ENCODE data around the gene HSPD1.

The HSPD1 gene

GRCh38 chr2:197497326-197497725 is 2.3 kb downstream of the HSPD1 start:
- Histone ChIP-seq H3K27me3 (ENCODE audit: control insufficient read depth in 1 of 2, insufficient read depth in 1 of 2, low read length in 2 of 2) (no peaks in the 10 kb centered on the region), H4K8ac (ENCODE audit: low read length) (no peak overlapping the region), H2AK5ac (ENCODE audit: low read length, severe bottlenecking) (no peak overlapping the region), H4K91ac (ENCODE audit: low read length) (no peak overlapping the region), H3K4me1 (ENCODE audit: control insufficient read depth, insufficient read depth, low read depth, low read length) (peaks cover 6% of the 10 kb centered on the region), H2BK12ac (ENCODE audit: low read length in 2 of 2) (no peak overlapping the region), H2BK120ac (ENCODE audit: low read depth, low read length) (no peak overlapping the region), H3K79me1 (replicated peaks; ENCODE audit: low read length, poor library complexity, severe bottlenecking) (peaks cover 2% of the 10 kb centered on the region), H2BK5ac (ENCODE audit: low read depth, low read length, poor library complexity, severe bottlenecking) (no peak overlapping the region), H3K18ac (ENCODE audit: low read depth in 1 of 2, low read length in 2 of 2) (no peak overlapping the region), H2BK15ac (ENCODE audit: low read depth, poor library complexity, severe bottlenecking) (no peak overlapping the region), H3K36me3 (ENCODE audit: control insufficient read depth in 1 of 2, insufficient read depth in 2 of 2, low read depth in 1 of 2, low read length in 2 of 2) (peaks cover 8 to 66% of the 10 kb centered on the region in 2 experiments), H3K14ac (ENCODE audit: low read length in 2 of 2) (no peak overlapping the region), H3K4me2 (ENCODE audit: low read length, poor library complexity, severe bottlenecking) (no peak overlapping the region), H3K9ac (ENCODE audit: low read length) (peak overlapping the region; percentile 99), H3K4me3 (ENCODE audit: insufficient read depth in 1 of 2, low read depth in 1 of 2, low read length in 2 of 2) (peak overlapping the region in 1 of 2 experiments; percentile 97), H2AFZ (ENCODE audit: low read depth, low read length) (no peak overlapping the region), H3K9me3 (ENCODE audit: control insufficient read depth, low read length) (no peaks in the 10 kb centered on the region), H3K27ac (ENCODE audit: low read length, poor library complexity, severe bottlenecking) (no peak overlapping the region), H3K23ac (ENCODE audit: low read length in 2 of 2) (no peak overlapping the region), H3K4ac (ENCODE audit: low read depth in 1 of 2, low read length in 2 of 2) (no peak overlapping the region)
- no peak for DNase-seq
- 40% methylated on average over 1 of the region's 2 CpGs for WGBS

GRCh38 chr2:197496695-197497094 is 2.9 kb downstream of the HSPD1 start:
- no peak overlapping the region for H4K8ac ChIP-seq (ENCODE audit: low read length)
- no peak overlapping the region for H3K9ac ChIP-seq (ENCODE audit: low read length)
- no peak overlapping the region for H2AK5ac ChIP-seq (ENCODE audit: low read length, severe bottlenecking)
- no peak overlapping the region for H3K4ac ChIP-seq (ENCODE audit: low read depth in 1 of 2, low read length in 2 of 2)
- H3K4me3 ChIP-seq (ENCODE audit: insufficient read depth in 1 of 2, low read depth in 1 of 2, low read length in 2 of 2), result no peak overlapping the region
- H2BK12ac ChIP-seq (ENCODE audit: low read length in 2 of 2), result no peak overlapping the region
- no peak overlapping the region for H2BK5ac ChIP-seq (ENCODE audit: low read depth, low read length, poor library complexity, severe bottlenecking)
- no peak overlapping the region for H3K4me2 ChIP-seq (ENCODE audit: low read length, poor library complexity, severe bottlenecking)
- no peak overlapping the region for H3K14ac ChIP-seq (ENCODE audit: low read length in 2 of 2)
- H4K91ac ChIP-seq (ENCODE audit: low read length), result no peak overlapping the region
- no peak overlapping the region for H2BK15ac ChIP-seq (ENCODE audit: low read depth, poor library complexity, severe bottlenecking)
- H3K79me1 ChIP-seq (replicated peaks; ENCODE audit: low read length, poor library complexity, severe bottlenecking), result peaks cover 4% of the 10 kb centered on the region
- no peak overlapping the region for H3K18ac ChIP-seq (ENCODE audit: low read depth in 1 of 2, low read length in 2 of 2)
- H3K9me3 ChIP-seq (ENCODE audit: control insufficient read depth, low read length), result no peaks in the 10 kb centered on the region
- no peaks in the 10 kb centered on the region for H3K27me3 ChIP-seq (ENCODE audit: control insufficient read depth in 1 of 2, insufficient read depth in 1 of 2, low read length in 2 of 2)
- no peak overlapping the region for H3K27ac ChIP-seq (ENCODE audit: low read length, poor library complexity, severe bottlenecking)
- peaks cover 6% of the 10 kb centered on the region for H3K4me1 ChIP-seq (ENCODE audit: control insufficient read depth, insufficient read depth, low read depth, low read length)
- H2AFZ ChIP-seq (ENCODE audit: low read depth, low read length), result no peak overlapping the region
- no peak overlapping the region for H2BK120ac ChIP-seq (ENCODE audit: low read depth, low read length)
- DNase-seq, result no peak
- H3K23ac ChIP-seq (ENCODE audit: low read length in 2 of 2), result no peak overlapping the region
- H3K36me3 ChIP-seq (ENCODE audit: control insufficient read depth in 1 of 2, insufficient read depth in 2 of 2, low read depth in 1 of 2, low read length in 2 of 2), result peaks cover 14 to 66% of the 10 kb centered on the region in 2 experiments

- Histone ChIP-seq H3K23ac (ENCODE audit: low read length in 2 of 2) (no peak overlapping the region), H3K36me3 (ENCODE audit: control insufficient read depth in 1 of 2, insufficient read depth in 2 of 2, low read depth in 1 of 2, low read length in 2 of 2) (peaks cover 17 to 75% of the 10 kb centered on the region in 2 experiments), H3K14ac (ENCODE audit: low read length in 2 of 2) (no peak overlapping the region), H3K9me3 (ENCODE audit: control insufficient read depth, low read length) (no peaks in the 10 kb centered on the region), H2AK5ac (ENCODE audit: low read length, severe bottlenecking) (no peak overlapping the region), H3K27ac (ENCODE audit: low read length, poor library complexity, severe bottlenecking) (no peak overlapping the region), H2BK5ac (ENCODE audit: low read depth, low read length, poor library complexity, severe bottlenecking) (no peak overlapping the region), H3K18ac (ENCODE audit: low read depth in 1 of 2, low read length in 2 of 2) (no peak overlapping the region), H3K27me3 (ENCODE audit: control insufficient read depth in 1 of 2, insufficient read depth in 1 of 2, low read length in 2 of 2) (no peaks in the 10 kb centered on the region), H3K4me2 (ENCODE audit: low read length, poor library complexity, severe bottlenecking) (no peak overlapping the region), H2BK12ac (ENCODE audit: low read length in 2 of 2) (no peak overlapping the region), H2BK120ac (ENCODE audit: low read depth, low read length) (no peak overlapping the region), H2BK15ac (ENCODE audit: low read depth, poor library complexity, severe bottlenecking) (no peak overlapping the region), H2AFZ (ENCODE audit: low read depth, low read length) (no peak overlapping the region), H3K4me1 (ENCODE audit: control insufficient read depth, insufficient read depth, low read depth, low read length) (peaks cover 6% of the 10 kb centered on the region), H3K9ac (ENCODE audit: low read length) (no peak overlapping the region), H4K91ac (ENCODE audit: low read length) (no peak overlapping the region), H3K4me3 (ENCODE audit: insufficient read depth in 1 of 2, low read depth in 1 of 2, low read length in 2 of 2) (no peak overlapping the region), H3K4ac (ENCODE audit: low read depth in 1 of 2, low read length in 2 of 2) (no peak overlapping the region), H4K8ac (ENCODE audit: low read length) (no peak overlapping the region), H3K79me1 (replicated peaks; ENCODE audit: low read length, poor library complexity, severe bottlenecking) (peaks cover 4% of the 10 kb centered on the region)
- no peak for DNase-seq
- WGBS, result no CpG with 5 or more reads among the region's 2 CpGs
These were observed 4.1 kb downstream of the HSPD1 start for GRCh38 chr2:197495433-197496134.

DNA sequence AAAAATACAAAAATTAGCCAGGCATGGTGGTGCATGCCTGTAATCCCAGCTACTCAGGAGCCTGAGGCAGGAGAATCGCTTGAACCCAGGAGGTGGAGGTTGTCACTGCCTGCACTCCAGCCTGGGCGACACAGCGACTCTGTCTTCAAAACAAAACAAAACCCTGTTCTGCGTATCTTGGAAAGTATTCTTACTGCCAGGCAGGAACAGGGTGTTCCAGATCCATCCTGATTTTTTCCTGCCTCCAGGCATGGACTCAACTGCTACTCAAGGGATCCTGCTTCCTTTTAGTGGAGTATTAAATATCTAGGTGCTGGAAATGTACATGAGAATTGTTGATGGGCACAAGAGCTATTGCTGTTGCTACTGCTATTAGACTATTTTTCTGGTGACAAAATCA is 12.3 kb downstream of the HSPD1 start:
- no peak overlapping the region for H2AK5ac ChIP-seq (ENCODE audit: low read length, severe bottlenecking)
- peaks cover 16% of the 10 kb centered on the region for H3K9me3 ChIP-seq (ENCODE audit: control insufficient read depth, low read length)
- DNase-seq, result no peak
- H3K27ac ChIP-seq (ENCODE audit: low read length, poor library complexity, severe bottlenecking), result no peak overlapping the region
- H2BK12ac ChIP-seq (ENCODE audit: low read length in 2 of 2), result no peak overlapping the region
- no peak overlapping the region for H2BK5ac ChIP-seq (ENCODE audit: low read depth, low read length, poor library complexity, severe bottlenecking)
- no peak overlapping the region for H3K4me2 ChIP-seq (ENCODE audit: low read length, poor library complexity, severe bottlenecking)
- no peak overlapping the region for H3K23ac ChIP-seq (ENCODE audit: low read length in 2 of 2)
- no peak overlapping the region for H3K9ac ChIP-seq (ENCODE audit: low read length)
- 93% methylated on average over 4 of the region's 4 CpGs for WGBS
- H3K36me3 ChIP-seq (ENCODE audit: control insufficient read depth in 1 of 2, insufficient read depth in 2 of 2, low read depth in 1 of 2, low read length in 2 of 2), result peaks cover 39 to 83% of the 10 kb centered on the region in 2 experiments
- peaks cover 6% of the 10 kb centered on the region for H3K79me1 ChIP-seq (replicated peaks; ENCODE audit: low read length, poor library complexity, severe bottlenecking)
- no peak overlapping the region for H3K4ac ChIP-seq (ENCODE audit: low read depth in 1 of 2, low read length in 2 of 2)
- no peak overlapping the region for H3K14ac ChIP-seq (ENCODE audit: low read length in 2 of 2)
- no peaks in the 10 kb centered on the region for H3K4me1 ChIP-seq (ENCODE audit: control insufficient read depth, insufficient read depth, low read depth, low read length)
- H3K27me3 ChIP-seq (ENCODE audit: control insufficient read depth in 1 of 2, insufficient read depth in 1 of 2, low read length in 2 of 2), result no peaks in the 10 kb centered on the region
- no peak overlapping the region for H2BK15ac ChIP-seq (ENCODE audit: low read depth, poor library complexity, severe bottlenecking)
- H4K91ac ChIP-seq (ENCODE audit: low read length), result no peak overlapping the region
- H3K4me3 ChIP-seq (ENCODE audit: insufficient read depth in 1 of 2, low read depth in 1 of 2, low read length in 2 of 2), result no peak overlapping the region
- H2AFZ ChIP-seq (ENCODE audit: low read depth, low read length), result no peak overlapping the region
- H2BK120ac ChIP-seq (ENCODE audit: low read depth, low read length), result no peak overlapping the region
- H4K8ac ChIP-seq (ENCODE audit: low read length), result no peak overlapping the region
- no peak overlapping the region for H3K18ac ChIP-seq (ENCODE audit: low read depth in 1 of 2, low read length in 2 of 2)

Measured in mesenchymal stem cell (in vitro differentiated cells and primary cell).